SU-DHL-6 (cell line): ENCODE data around the gene KIDINS220.
"Not testable (repeated sequence)": the region's sequence is repeated elsewhere in the genome, so short reads cannot be mapped to it uniquely, and the experiment has no call there.

Experiments
- H2AFZ ChIP-seq: fragments of 200-600 bp; sonication (generic); 2 replicates; pipeline ENCODE4 v1.6.1; 2014; ENCODE audit warnings: low read depth, mild to moderate bottlenecking, moderate library complexity, mixed read lengths, antibody characterized with exemption, low read length; ENCODE audit not compliant: severe bottlenecking
- H3F3A ChIP-seq: fragments of 200-600 bp; shearing (Covaris generic); 2 replicates; pipeline ENCODE4 v1.6.0; 2016; ENCODE audit warnings: antibody characterized with exemption, mild to moderate bottlenecking; ENCODE audit not compliant: insufficient read depth
- H3K27ac ChIP-seq: fragments of 200-600 bp; sonication (generic); 2 replicates; pipeline ENCODE4 v1.5.1; 2016; ENCODE audit warnings: low read depth, mild to moderate bottlenecking, low read length, moderate library complexity, mixed read lengths
- H3K27me3 ChIP-seq: fragments of 200-600 bp; sonication (generic), shearing (Covaris generic); 2 replicates; pipeline ENCODE4 v1.6.0; 2014; ENCODE audit warnings: mild to moderate bottlenecking, low read length
- H3K36me3 ChIP-seq: fragments of 200-600 bp; sonication (generic); 2 replicates; pipeline ENCODE4 v1.6.1; 2014; ENCODE audit warnings: mild to moderate bottlenecking, low read length, mixed read lengths
- H3K4me2 ChIP-seq: fragments of 300-600, 200-600 bp; shearing (Covaris generic), sonication (generic); 2 replicates; pipeline ENCODE4 v1.6.0; 2014; ENCODE audit warnings: low read length, low read depth, mild to moderate bottlenecking; ENCODE audit not compliant: poor library complexity, severe bottlenecking
- H3K4me3 ChIP-seq: fragments of 200-600 bp; sonication (generic); 2 replicates; pipeline ENCODE4 v1.5.1; 2014; ENCODE audit warnings: antibody characterized with exemption, low read length, mild to moderate bottlenecking, mixed read lengths; ENCODE audit not compliant: insufficient read depth, poor library complexity, severe bottlenecking
- H3K79me2 ChIP-seq: fragments of 200-600 bp; sonication (generic); 2 replicates; pipeline ENCODE4 v1.6.1; 2014; ENCODE audit warnings: mild to moderate bottlenecking, low read length, moderate library complexity; ENCODE audit not compliant: insufficient read depth
- H3K9ac ChIP-seq: fragments of 200-600 bp; sonication (generic); 2 replicates; pipeline ENCODE4 v1.7.0; 2014; ENCODE audit warnings: mild to moderate bottlenecking, low read length
- H3K9me2 ChIP-seq: fragments of 200-600 bp; sonication (generic); replicated peaks from 2 replicates; pipeline ENCODE4 v1.6.1; 2014; ENCODE audit warnings: low read length; ENCODE audit not compliant: insufficient read depth
- H3K9me3 ChIP-seq: fragments of 200-600 bp; sonication (generic); 2 replicates; pipeline ENCODE4 v1.6.1; 2014; ENCODE audit warnings: low read length, mixed read lengths; ENCODE audit not compliant: insufficient read depth
- H4K20me1 ChIP-seq: fragments of 200-600 bp; sonication (generic); 2 replicates; pipeline ENCODE4 v1.6.1; 2014; ENCODE audit warnings: low read depth, mild to moderate bottlenecking, antibody characterized with exemption, low read length, moderate library complexity, mixed read lengths
- EZH2phosphoT487 ChIP-seq: fragments of 200-600 bp; sonication (generic), shearing (Covaris generic); conservative IDR thresholded peaks from 2 replicates; pipeline ENCODE4 v1.6.1; 2018; ENCODE audit warnings: mild to moderate bottlenecking, antibody characterized with exemption, low read length, moderate library complexity, mixed read lengths
- TF ChIP-seq, protein P1 (sequence below): fragments of 200-600 bp; sonication (generic); IDR thresholded peaks from one replicate; pipeline ENCODE4 v1.5.1; 2017; ENCODE audit warnings: antibody characterized with exemption, mild to moderate bottlenecking, low read length, moderate library complexity; ENCODE audit not compliant: insufficient read depth, poor library complexity, severe bottlenecking

The KIDINS220 gene

DNA sequence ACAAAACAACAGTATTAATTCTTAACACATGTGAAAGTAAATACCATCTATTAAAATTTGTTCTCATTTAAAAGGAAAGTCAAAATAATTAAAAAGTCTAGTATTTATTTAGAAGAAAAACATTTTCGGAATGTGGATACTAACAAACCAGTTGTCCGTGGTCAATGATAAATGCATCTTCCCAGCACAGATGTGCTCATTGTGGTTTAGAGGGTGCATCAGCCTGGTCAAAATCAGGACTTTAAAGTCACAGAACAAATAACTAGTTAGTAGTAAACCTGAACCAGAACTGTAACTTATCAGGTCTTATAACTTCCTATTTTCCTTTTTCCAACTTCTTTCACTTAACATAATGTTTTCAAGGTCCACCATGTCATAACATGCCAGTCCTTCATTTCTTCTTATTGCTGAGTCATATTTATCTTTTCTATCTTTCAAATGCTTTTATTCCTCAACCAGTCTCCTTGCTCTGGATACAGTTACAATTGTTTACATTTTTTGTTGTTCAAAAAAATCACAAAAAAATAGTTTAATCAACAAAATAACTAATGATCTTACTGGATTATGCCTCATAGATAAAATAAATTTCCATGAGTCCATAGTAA, 99.7 kb downstream of the KIDINS220 start:
- H3K79me2 ChIP-seq: no peaks in the 10 kb centered on the region
- no peak overlapping the region for H3K4me3 ChIP-seq
- H3K9me3 ChIP-seq: no peaks in the 10 kb centered on the region
- no peak overlapping the region for H3K27ac ChIP-seq
- no peaks in the 10 kb centered on the region for H3K36me3 ChIP-seq
- TF ChIP-seq, protein P1, sequence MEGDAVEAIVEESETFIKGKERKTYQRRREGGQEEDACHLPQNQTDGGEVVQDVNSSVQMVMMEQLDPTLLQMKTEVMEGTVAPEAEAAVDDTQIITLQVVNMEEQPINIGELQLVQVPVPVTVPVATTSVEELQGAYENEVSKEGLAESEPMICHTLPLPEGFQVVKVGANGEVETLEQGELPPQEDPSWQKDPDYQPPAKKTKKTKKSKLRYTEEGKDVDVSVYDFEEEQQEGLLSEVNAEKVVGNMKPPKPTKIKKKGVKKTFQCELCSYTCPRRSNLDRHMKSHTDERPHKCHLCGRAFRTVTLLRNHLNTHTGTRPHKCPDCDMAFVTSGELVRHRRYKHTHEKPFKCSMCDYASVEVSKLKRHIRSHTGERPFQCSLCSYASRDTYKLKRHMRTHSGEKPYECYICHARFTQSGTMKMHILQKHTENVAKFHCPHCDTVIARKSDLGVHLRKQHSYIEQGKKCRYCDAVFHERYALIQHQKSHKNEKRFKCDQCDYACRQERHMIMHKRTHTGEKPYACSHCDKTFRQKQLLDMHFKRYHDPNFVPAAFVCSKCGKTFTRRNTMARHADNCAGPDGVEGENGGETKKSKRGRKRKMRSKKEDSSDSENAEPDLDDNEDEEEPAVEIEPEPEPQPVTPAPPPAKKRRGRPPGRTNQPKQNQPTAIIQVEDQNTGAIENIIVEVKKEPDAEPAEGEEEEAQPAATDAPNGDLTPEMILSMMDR: no peak
- no peak for TF ChIP-seq EZH2phosphoT487
- no peak overlapping the region for H2AFZ ChIP-seq
- H3F3A ChIP-seq: no peaks in the 10 kb centered on the region
- no peak overlapping the region for H3K9ac ChIP-seq
- H4K20me1 ChIP-seq: no peaks in the 10 kb centered on the region
- H3K4me2 ChIP-seq: no peak overlapping the region
- H3K9me2 ChIP-seq: no peaks in the 10 kb centered on the region
- H3K27me3 ChIP-seq: no peaks in the 10 kb centered on the region

DNA sequence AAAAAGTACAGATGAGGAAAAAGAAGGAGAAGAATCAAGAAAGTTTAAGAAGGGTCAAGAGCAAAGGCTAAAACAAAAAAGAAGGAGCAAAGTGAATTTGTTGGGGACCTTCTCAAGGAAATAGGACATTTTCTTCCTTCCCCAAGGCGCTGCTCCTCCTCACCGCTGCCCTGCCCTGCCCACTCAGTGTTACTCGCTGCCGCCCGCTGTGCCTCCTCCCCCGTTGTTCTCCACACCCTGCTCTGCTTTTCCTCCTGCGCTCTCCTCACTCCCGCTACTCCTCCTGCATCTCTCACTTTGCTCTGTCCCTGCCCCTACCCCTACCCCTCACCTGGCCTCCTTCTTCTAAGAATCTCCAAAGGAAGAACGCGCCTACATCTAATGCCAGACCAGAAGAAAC, 104.8 kb downstream of the KIDINS220 start:
- no peaks in the 10 kb centered on the region for H3F3A ChIP-seq
- H3K4me3 ChIP-seq: no peak overlapping the region
- H4K20me1 ChIP-seq: no peaks in the 10 kb centered on the region
- no peaks in the 10 kb centered on the region for H3K79me2 ChIP-seq
- H3K9ac ChIP-seq: no peak overlapping the region
- no peak overlapping the region for H3K27ac ChIP-seq
- TF ChIP-seq, protein P1: no peak
- no peak for TF ChIP-seq EZH2phosphoT487
- no peaks in the 10 kb centered on the region for H3K27me3 ChIP-seq
- H3K36me3 ChIP-seq: no peaks in the 10 kb centered on the region
- H3K9me2 ChIP-seq: no peaks in the 10 kb centered on the region
- no peak overlapping the region for H2AFZ ChIP-seq
- no peak overlapping the region for H3K4me2 ChIP-seq
- no peaks in the 10 kb centered on the region for H3K9me3 ChIP-seq

DNA sequence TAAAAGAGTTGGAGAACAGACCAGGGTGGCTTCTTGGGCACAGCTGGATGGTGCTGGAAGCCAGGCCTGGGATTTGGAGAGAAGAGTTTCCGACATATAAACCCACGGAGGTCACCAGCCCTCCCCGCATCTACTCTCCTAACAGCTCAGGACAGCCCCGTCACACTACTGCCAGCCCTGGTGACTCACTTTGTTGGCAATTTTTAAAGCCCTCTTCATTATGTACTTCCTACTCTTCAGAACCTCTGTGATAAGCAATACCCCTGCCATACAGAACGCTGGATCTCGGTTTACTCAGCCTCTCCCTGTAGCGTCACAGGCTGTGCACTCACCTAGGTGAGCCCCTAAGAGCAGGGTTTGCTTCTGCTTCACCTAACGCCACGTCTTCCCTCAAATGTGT, 107.5 kb downstream of the KIDINS220 start:
- no peaks in the 10 kb centered on the region for H3K9me3 ChIP-seq
- no peaks in the 10 kb centered on the region for H3K79me2 ChIP-seq
- H3F3A ChIP-seq: no peaks in the 10 kb centered on the region
- H2AFZ ChIP-seq: no peak overlapping the region
- H3K9me2 ChIP-seq: no peaks in the 10 kb centered on the region
- TF ChIP-seq, protein P1: no peak
- TF ChIP-seq EZH2phosphoT487: no peak
- no peaks in the 10 kb centered on the region for H4K20me1 ChIP-seq
- H3K9ac ChIP-seq: no peak overlapping the region
- H3K4me2 ChIP-seq: no peak overlapping the region
- H3K4me3 ChIP-seq: no peak overlapping the region
- no peaks in the 10 kb centered on the region for H3K36me3 ChIP-seq
- no peak overlapping the region for H3K27ac ChIP-seq
- no peaks in the 10 kb centered on the region for H3K27me3 ChIP-seq

DNA sequence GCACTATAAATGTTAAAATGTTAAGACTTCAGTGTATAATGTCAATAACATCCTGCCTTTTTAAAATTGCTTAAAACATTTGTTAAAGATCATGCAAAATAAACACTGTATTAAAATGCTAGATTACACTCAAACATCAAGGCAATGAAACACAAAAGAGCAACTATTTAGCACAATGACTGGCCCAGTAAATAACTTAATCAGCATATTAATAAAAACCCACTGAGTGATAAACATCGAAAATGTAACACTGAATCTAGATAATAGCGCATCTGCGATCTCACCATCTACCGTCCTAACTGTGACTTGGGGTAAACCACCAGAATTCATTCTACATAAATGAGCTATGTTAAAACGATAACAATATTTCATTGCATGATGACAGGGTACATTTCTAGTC, 108.3 kb downstream of the KIDINS220 start:
- H3K9ac ChIP-seq, H3K4me3 ChIP-seq, H3K9me3 ChIP-seq, H3K36me3 ChIP-seq, H3F3A ChIP-seq, H4K20me1 ChIP-seq, H3K27me3 ChIP-seq, H3K9me2 ChIP-seq, H2AFZ ChIP-seq, H3K79me2 ChIP-seq, H3K4me2 ChIP-seq, H3K27ac ChIP-seq: not testable (repeated sequence)
